Measurements from ENCODE around the gene QPCT.
A peak's percentile ranks its signal among the peaks of the same experiment; 100 is the strongest.
"Not testable (repeated sequence)": the region's sequence is repeated elsewhere in the genome, so short reads cannot be mapped to it uniquely, and the experiment has no call there.

The QPCT gene

DNA sequence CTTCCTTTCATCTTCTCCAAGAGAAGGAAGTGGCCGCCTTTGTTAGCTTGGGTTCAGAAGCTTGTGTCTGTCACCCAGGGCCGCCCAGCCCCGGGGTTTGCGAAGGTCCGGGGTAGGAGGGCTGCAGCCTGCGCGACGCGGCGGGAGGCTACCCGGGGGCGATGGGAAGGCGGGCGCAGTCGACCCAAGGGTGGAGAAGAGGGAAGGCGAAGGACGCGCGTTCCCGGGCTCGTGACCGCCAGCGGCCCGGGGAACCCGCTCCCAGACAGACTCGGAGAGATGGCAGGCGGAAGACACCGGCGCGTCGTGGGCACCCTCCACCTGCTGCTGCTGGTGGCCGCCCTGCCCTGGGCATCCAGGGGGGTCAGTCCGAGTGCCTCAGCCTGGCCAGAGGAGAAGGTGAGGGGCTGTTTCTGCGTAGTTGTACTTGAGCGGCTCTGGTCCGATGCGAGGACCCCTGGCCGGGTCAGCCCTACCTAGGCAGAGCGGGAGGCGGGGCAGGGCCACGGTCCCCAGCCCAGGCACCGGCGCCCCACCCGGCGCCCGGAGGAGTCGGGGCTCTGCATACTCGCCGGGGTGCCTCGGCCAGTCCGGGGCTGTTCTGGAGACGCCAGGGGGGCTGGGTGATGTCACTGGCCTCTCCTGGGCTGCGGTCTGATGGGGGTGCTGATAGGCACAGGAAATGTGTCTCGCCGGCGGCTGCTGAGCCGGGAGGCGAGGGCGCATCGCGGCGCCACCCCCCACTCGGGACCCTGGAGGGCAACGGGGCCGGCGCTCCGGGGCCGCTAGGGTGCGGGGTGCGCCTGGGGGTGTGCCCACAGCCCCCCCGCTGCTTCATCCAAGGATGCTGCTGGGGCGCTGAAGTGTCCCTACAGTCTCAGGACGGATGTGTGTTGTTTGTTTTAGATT is at the start of gene QPCT:
Gene QPCT (plus strand): TSS at position 178 of the 909 bp plus-strand sequence. CDS start 102 bp downstream, at position 280.
- intact Hi-C loops (cut with DNase I): no loop called here
- DNase-seq: peak in 30 of 42 donors; percentile 10 to 66 (median 38)

DNA sequence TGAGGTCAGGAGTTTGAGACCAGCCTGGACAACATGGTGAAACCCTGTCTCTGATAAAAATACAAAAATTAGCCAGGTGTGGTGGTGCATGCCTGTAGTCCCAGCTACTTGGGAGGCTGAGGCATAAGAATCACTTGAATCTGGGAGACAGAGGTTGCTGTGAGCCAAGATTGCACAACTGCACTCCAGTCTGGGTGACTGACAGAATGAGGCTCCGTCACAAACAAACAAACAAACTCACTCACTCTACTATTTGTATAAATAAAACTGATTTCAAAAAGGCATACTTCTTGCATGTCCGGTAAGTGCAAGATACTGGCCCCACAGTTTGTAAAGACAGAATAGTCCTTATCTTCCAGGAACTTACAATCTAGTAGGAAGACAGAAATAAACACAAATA is 49.6 kb upstream of the QPCT start:
- intact Hi-C loops (cut with DNase I): not testable (repeated sequence)

DNA sequence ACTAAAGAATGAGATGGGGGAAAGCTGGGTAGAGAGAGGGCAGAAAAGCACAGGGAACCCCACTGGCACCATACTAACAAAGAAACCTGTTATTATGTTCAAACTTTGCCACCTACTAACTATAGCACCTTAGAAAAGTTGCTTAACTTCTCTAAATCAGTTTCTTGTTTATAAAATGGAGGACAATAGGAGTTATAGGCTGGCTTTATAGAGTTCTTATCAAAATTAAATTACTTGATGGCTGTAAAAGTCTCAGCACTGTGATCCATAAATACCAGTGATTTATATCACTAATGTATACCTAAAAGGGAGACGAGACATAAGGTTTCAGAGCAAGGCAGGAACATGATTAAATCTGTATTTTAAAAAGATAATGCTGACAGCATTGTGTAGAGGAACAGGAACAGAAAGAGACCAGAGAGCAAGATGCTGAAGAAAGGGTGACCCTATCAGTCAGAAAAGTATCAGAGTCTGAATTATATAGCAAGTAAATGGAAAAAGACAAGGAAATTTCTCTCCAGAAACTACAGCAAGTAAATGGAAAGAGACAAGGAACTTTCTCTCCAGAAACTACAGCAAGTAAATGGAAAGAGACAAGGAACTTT is 48.9 kb upstream of the QPCT start:
- DNase-seq: no peak
- intact Hi-C loops (cut with DNase I): no loop called here

More for the DNA sequence above, 49.6 kb upstream of the QPCT start:
- DNase-seq: not testable (repeated sequence)

DNA sequence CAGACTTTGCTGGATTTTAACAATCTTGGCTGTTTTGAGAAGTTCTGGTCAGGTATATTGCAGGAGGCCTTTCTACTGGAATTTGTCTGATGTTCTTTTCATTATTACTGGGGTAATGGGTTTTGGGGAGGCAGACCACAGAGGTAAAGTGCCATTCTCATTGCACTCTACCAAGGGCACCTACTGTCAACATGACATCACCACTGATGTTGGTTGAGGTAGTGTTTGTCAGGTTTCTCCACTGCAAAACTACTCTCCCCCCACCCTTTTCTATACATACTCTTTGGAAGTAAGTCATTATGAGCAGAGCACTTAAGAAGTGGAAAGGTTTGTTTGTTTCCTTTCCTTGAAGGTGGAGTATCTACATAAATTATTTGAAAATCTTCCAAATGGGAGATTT is 46.8 kb upstream of the QPCT start:
- no peak for DNase-seq
- intact Hi-C loops (cut with DNase I): no loop called here

DNA sequence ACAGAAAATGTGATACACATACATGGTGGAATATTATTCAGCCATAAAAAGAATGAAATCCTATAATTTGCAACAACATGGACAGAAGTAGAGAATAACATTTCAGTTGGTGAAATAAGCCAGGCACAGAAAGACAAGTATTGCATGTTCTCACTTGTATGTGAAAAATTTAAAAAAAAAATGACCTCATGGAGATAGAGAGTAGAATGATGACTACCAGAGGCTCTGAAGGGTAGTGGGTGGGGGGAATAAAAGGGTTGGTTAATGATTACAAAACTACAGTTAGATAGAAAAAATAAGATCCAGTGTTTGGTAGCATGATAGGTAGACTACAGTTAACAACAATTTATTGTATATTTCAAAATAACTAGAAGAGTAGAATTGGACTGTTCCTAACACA is 44.3 kb upstream of the QPCT start:
- intact Hi-C loops (cut with DNase I): no loop called here
- no peak for DNase-seq

DNA sequence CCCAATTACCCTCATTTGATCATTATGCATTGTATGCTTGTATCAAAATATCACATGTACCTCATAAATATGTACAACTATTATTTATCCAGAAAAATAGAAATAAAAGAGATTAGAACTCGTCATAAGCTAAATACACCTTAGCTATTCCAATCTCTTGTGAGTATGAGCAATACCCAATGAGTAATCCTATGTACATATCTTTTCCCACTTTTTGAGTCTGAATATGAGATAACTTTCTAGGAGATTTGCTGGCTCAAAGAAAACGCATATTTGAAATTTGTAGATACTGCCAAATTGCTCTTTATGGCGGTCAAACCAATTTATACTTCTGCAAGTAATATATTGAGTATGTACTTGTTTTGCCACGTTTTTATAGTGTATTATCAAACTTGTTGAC is 43.9 kb upstream of the QPCT start:
- no peak for DNase-seq
- intact Hi-C loops (cut with DNase I): no loop called here

DNA sequence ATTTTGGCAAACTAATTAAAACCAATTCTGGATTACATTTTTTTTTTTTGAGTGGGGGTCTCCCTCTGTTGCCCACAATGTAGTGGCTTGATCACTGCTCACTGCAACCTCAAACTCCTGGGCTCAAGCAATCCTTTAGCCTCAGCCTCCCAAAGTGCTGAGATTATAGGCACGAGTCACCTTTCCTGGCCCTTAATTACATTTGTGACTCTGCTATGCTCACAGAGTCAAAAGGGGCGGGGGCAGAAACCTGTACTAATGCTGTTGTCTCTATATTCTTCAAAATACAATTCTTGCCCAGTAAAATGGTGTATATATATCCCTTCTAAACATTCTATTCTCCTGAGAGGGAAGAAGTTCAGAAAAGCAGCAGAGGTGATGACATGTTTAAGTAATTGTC is 43.0 kb upstream of the QPCT start:
- DNase-seq: no peak
- intact Hi-C loops (cut with DNase I): no loop called here

DNA sequence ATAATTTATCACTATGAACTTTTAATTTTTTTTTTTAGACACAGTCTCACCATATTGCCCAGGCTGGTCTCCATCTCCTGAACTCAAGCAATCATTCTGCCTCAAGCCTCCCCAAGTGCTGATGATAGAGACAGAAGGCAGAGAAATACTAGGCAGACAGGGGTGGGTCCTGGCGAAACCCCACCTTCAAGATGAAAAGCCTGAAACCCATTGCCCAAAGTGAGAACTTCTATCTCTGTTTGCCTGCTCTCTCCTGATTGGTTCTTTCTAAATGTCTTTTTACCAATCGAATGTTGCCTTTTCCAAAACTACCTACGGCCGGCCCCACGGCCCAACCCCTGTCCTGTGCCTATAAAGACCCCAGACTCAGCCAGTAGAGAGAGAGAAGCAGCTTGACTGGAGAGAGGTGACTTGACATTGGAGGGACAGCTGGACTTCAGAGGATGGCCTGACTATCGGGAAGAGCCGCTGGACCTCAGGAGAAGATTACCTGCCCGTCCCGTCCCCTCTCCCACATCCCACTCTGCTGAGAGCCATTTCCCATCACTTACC is 41.7 kb upstream of the QPCT start:
- intact Hi-C loops (cut with DNase I): no loop called here
- no peak for DNase-seq

DNA sequence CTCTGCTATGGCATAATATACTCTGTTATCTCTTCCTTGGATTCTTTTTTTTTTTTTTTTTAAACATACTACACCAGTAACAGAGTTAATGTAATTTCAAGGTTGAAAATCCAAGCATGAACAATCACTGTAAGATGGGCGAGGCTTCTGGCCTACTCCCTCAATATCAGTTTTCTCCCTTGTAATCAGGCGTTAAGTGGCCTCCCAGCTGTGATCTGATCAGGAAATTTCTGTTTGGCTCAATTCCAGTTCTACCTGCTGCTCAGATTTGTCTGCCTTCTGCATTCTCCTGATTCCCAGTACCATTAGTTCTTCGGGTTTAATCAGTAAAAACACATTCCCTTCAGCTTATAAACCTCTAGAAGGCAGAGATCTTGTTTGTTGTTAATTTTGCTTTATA is 38.4 kb upstream of the QPCT start:
- no peak for DNase-seq
- intact Hi-C loops (cut with DNase I): no loop called here

DNA sequence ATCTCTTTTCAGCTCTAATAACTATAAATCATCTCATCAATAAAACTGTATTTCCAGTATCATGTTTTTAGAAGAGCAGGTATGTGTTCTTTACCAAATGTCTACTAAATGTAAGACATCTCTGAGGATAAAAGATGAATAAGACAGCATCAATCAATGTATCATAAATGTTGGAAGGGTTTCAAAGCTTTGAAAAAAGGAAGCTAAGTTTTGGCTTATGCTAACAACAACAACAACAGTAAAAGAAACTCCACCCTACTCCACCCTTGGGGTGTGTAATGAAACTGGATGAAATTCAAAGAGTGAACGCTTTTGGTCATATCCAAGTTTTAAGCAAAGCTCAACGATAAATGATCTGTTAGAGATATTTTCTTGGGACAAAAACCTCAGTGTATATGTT is 36.9 kb upstream of the QPCT start:
- no peak for DNase-seq
- intact Hi-C loops (cut with DNase I): no loop called here

DNA sequence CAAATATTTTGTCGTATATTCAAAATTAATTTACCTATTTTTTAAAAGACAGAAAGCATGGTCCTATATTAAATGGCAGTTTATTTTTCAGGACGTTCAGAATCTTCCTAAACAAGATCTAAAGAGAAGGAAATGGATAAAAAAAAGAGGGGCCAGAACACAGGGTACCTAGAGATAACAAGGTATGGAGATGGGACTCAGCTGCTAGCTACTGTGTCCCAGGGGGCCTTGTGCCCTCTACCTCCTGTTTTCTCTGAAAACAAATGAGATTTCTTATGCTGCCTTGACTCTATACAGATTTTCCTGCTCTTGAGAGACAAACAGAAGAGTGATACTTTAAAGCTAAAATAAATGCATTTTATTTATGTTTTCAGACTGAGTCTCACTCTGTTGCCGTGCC is 29.1 kb upstream of the QPCT start:
- no peak for DNase-seq
- intact Hi-C loops (cut with DNase I): no loop called here

DNA sequence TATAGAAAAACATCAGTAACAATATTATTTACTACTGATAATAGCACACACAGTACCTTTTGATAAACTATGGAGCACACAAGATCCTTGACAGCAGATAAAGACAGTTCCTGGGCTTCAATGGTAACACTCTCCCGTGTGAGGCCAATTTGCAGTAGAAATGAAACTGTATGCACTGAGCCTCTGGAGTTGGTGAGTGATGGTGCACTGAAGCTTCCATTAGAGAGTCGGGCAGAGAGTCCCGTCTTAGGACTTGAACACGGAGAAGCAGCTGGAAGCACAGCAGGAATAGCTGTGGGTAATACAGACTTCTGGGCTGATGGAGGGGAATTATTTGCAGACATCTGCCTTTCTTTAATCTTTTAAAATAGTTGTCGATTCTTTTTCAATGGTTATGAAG is 28.2 kb upstream of the QPCT start:
- no peak for DNase-seq
- intact Hi-C loops (cut with DNase I): no loop called here

DNA sequence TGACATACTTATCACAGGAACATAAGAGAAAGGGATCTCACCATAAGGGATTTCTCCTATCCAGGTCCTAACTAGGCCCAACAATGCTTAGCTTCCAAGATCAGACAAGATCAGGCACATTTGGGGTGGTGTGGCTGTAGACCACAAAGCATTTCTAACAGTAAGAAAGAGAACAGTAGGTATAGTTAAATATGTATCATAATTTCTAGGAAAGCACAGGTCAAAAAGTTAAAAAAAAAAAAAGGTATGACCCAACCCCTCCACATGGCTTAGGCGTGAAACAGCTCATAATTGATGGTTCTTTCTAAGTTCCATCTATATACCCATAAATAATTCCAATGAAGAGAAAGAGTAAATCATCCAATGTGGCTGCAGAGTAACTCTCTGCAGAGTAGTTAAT is 26.7 kb upstream of the QPCT start:
- intact Hi-C loops (cut with DNase I): no loop called here
- no peak for DNase-seq

DNA sequence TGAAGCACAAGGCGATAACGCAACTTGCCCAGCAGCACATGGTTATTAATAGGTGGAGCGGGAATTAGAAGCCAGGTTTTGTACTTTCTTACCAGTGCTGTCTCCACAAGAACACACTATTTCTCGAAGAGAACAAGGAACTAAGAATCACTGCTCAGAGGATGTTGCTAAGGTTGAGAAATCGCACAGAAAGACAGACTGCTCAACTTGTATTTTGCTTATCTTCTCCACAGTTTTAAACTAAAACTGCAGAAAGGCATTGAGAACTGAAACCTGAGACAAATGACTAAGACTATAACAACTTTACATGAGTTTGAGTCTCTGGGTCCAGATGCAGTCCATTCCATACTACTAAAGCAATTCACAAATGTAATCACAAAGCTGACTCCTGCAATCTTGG is 26.0 kb upstream of the QPCT start:
- intact Hi-C loops (cut with DNase I): no loop called here
- DNase-seq: no peak

DNA sequence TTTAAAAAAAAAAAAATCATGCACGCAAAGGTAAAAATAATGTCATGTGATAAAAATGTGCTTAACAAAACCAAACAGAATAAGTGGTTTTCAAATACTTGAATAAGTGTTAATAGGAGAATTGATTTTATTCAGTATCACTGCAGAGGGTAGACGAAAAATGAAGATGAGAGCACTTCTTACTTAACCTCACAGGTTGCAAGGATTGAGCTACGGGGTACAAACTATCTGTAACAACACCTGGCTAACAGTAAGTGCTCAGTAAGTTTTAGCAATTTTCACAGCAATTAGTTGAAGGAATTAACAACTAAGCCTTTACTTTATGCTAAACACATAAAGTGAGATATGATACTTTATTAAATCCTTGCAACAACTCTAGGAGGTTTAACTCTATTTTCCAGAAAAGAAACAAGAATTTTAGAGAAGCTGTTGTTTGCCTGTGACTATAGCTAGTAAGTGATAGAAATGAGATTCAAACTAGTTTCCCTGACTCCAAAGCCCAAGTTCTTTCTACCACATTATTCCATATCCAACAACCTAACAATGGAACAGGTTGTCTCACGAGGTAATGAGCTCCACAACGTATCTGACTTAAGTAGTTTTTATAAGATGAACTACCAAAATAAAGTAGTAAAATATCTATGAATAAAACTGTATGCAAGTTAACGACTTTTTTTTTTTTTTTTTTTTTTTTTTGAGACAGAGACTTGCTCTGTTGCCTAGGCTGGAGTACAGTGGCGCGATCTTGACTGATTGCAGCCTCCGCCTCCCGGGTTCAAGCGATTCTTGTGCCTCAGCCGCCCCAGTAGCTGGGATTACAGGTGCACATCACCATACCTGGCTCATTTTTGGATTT is 24.4 kb upstream of the QPCT start:
- intact Hi-C loops (cut with DNase I): no loop called here

DNA sequence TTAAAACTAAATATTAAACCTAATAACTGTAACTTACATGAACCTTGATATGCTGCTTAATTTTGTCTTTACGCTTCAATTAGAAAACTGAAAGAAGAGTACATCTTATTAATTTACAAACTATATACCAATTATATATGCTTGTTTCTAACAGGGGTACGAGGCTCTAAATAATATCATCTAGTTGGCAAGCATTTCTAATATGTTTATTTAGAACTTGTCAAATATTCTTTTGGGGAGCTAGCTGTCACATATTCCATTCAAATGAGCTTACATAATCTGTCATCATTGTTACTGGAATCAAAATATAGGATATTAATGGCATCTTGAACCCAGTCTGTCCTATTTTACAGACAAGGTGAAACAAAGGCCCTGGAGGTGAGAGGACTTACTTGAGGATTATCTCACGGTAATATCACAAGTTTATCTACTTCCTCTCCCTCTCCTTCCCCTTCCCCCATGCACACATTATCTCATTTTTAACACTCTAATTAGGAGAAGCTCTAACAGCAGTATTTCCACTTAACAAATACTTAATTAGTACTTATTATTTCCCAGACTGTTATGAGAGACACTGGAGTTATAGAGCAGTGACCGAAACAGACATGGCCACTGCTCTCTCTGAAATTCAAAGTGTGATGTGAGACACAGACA is 23.3 kb upstream of the QPCT start:
- no peak for DNase-seq
- intact Hi-C loops (cut with DNase I): no loop called here

More for the DNA sequence above, 24.4 kb upstream of the QPCT start:
- DNase-seq: no peak

DNA sequence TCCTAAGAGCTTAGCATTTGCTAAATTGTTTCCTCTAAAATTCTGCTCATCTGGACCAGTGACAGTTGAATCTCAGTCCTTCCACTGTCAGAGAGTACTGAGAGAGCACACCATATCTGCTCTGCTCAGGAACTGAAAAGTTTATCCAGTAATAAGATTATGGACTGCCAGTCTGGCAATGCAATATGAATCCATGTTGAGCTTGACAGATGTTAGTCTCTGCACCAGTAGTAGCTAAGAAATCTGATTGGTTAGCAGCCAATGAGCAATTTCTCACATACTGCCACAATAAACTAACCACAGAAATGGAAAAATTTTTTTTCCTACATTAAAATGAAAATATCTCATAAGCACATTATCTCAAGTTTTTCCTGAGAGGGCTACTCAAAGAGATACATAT is 22.1 kb upstream of the QPCT start:
- intact Hi-C loops (cut with DNase I): no loop called here

DNA sequence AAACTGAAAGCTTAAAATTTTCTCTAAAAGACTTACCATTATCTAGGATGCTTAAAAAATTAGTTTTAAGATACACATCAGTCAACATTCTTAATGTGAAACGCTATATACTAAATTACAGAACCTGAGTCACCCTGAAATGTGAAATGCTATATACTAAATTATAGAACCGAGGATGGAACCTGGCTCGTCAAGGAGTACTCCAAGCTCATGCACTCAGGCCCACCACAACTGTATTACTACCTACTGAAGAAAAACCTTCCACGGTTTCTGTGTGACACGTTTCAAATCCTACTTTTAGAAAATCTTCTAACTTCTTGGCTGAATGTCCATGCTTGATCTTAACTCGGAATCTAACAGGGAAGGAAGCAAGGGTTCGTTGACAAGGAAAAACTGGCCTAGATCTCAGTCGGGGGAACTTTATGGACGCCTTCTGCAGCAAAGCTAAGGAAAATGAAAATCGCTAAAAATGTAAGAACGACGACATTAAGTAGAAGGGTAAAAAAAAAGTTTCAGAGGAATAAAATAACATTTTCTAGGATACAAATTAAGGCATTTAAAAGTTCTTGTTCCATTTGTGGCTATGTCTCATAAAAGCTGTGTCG is 21.2 kb upstream of the QPCT start:
- no peak for DNase-seq
- intact Hi-C loops (cut with DNase I): no loop called here

More for the DNA sequence above, 22.1 kb upstream of the QPCT start:
- DNase-seq: no peak
